K562 (cell line): ENCODE results near the gene SLC25A1. TPM values are rescaled to one million over a fixed set of nuclear protein-coding genes. Genes with fewer than 3 reads are reported as not detected.

Experiments used
- ARID2 ChIP-seq: fragments of 450-650 bp; IDR thresholded peaks from 2 replicates; pipeline ENCODE4 v1.6.1; 2017; ENCODE audit warnings: antibody characterized with exemption, mild to moderate bottlenecking
- ARNT ChIP-seq, 2 experiments: fragments of 450-650 bp; IDR thresholded peaks; 2 replicates each; pipeline ENCODE4 v1.6.1; 2016; ENCODE audit warnings: mild to moderate bottlenecking in 1 of 2
- DPF2 ChIP-seq: fragments of 450-650 bp; IDR thresholded peaks from 2 replicates; pipeline ENCODE4 v1.6.1; 2016
- ELF1 ChIP-seq: fragments of 200-800 bp; sonication (Bioruptor generic); IDR thresholded peaks from 2 replicates; pipeline ENCODE4 v1.6.1; 2016; ENCODE audit warnings: missing genetic modification characterization, missing compliant biosample characterization
- GABPA ChIP-seq: fragments of 200-800 bp; sonication (Bioruptor generic); conservative IDR thresholded peaks from 2 replicates; pipeline ENCODE4 v1.6.1; 2016; ENCODE audit warnings: low read depth, missing genetic modification characterization, missing compliant biosample characterization
- GTF2A2 ChIP-seq: IDR thresholded peaks from 2 replicates; pipeline ENCODE4 v1.6.1; 2016; ENCODE audit warnings: mild to moderate bottlenecking, missing genetic modification characterization, missing compliant biosample characterization
- MAFK ChIP-seq: IDR thresholded peaks from 2 replicates; pipeline ENCODE4 v1.6.1; 2011; ENCODE audit warnings: low read length, improper control_type of control experiment
- MED1 ChIP-seq: sonication (generic); formaldehyde crosslinking; IDR thresholded peaks from 2 replicates; pipeline ENCODE4 v1.8.1; 2023; ENCODE audit warnings: missing genetic modification reagents, borderline replicate concordance
- MYC ChIP-seq, 2 experiments: fragments of 250-450 bp in 1 of 2; sonication (Bioruptor Pico) in 1 of 2; IDR thresholded peaks; 2 replicates each; pipeline versions ENCODE4 v1.5.1 to v1.6.1; 2012 to 2021; ENCODE audit warnings: low read depth in 2 of 2, borderline replicate concordance in 1 of 2, improper control_type of control experiment in 1 of 2, low read length in 1 of 2, mild to moderate bottlenecking in 1 of 2, moderate library complexity in 1 of 2
- NCOR1 ChIP-seq: fragments of 450-650 bp; IDR thresholded peaks from 2 replicates; pipeline ENCODE4 v1.6.1; 2016; ENCODE audit warnings: mild to moderate bottlenecking, moderate library complexity
- XRCC3 ChIP-seq: fragments of 450-650 bp; IDR thresholded peaks from 2 replicates; pipeline ENCODE4 v1.6.1; 2017; ENCODE audit warnings: mild to moderate bottlenecking, moderate library complexity
- ZNF197 ChIP-seq: fragments of 200-800 bp; sonication (Bioruptor generic); IDR thresholded peaks from 2 replicates; pipeline ENCODE4 v1.6.1; 2016; ENCODE audit warnings: low read depth, missing genetic modification characterization, missing compliant biosample characterization
- ZNF239 ChIP-seq: fragments of 250-450 bp; sonication (Bioruptor Pico); IDR thresholded peaks from 2 replicates; pipeline ENCODE4 v1.4.0; 2020; ENCODE audit warnings: mild to moderate bottlenecking
- ZSCAN32 ChIP-seq: fragments of 450-650 bp; formaldehyde crosslinking; IDR thresholded peaks from 2 replicates; pipeline ENCODE4 v1.4.0; 2020; ENCODE audit warnings: mild to moderate bottlenecking, moderate library complexity
- polyA plus RNA-seq, 8 experiments: library from polyadenylated mRNA; depleted of rRNA in 4 of 8; stranded (reverse) in 5 of 8; unstranded in 3 of 8; fragments of >200 nt; fragmentation: Nextera tagmentation in 2 of 8; fragmentation: Illumina TruSeq in 1 of 8; extraction: Ambion mirVana in 2 of 8; extraction: Trizol in 1 of 8; gene quantifications; 2 replicates each; pipeline versions ENCODE4 v1.2.1 to v1.2.3, GENCODE V29; 2011 to 2014; ENCODE audit warnings: inconsistent platforms in 1 of 8, missing spikeins in 1 of 8
- total RNA-seq, 7 experiments: library from RNA; depleted of rRNA in 6 of 7; stranded (reverse); fragments of >200 nt in 6 of 7; fragmentation: Illumina TruSeq in 2 of 7; extraction: Trizol in 2 of 7; gene quantifications; 2 replicates each; pipeline versions ENCODE4 v1.2.1 to v1.2.3, GENCODE V29; 2011 to 2021; ENCODE audit warnings: low replicate concordance in 1 of 7
- TF ChIP-seq, protein P1 (sequence below): fragments of 450-650 bp; IDR thresholded peaks from 2 replicates; pipeline ENCODE4 v1.6.1; 2014; ENCODE audit warnings: low read depth, mild to moderate bottlenecking, moderate library complexity, borderline replicate concordance
- TF ChIP-seq, protein P2 (sequence below), 3 experiments: fragments of 200-800 bp in 1 of 3; sonication (Bioruptor generic) in 1 of 3; sonication (generic) in 1 of 3; formaldehyde crosslinking in 1 of 3; IDR thresholded peaks; 2 replicates each; pipeline versions ENCODE4 v1.6.1 to v1.8.0; 2016 to 2022; ENCODE audit warnings: mild to moderate bottlenecking in 2 of 3, missing compliant biosample characterization in 2 of 3, missing genetic modification characterization in 2 of 3, missing genetic modification reagents in 1 of 3
- TF ChIP-seq, protein P3 (sequence below): fragments of 250-450 bp; sonication (Bioruptor Pico); IDR thresholded peaks from 2 replicates; pipeline ENCODE4 v1.8.0; 2021; ENCODE audit warnings: moderate library complexity, mild to moderate bottlenecking, inconsistent platforms
- TF ChIP-seq, protein P4 (sequence below), 2 experiments: fragments of 450-650 bp; IDR thresholded peaks; 2 replicates each; pipeline ENCODE4 v1.6.1; 2016
- TF ChIP-seq, protein P5 (sequence below): fragments of 450-650 bp; formaldehyde crosslinking; conservative IDR thresholded peaks from 2 replicates; pipeline ENCODE4 v1.4.0; 2022; ENCODE audit warnings: mild to moderate bottlenecking, missing genetic modification characterization

Gene SLC25A1
- total and polyA plus RNA-seq, 9 of the 15 experiments (the other 6 are each of a cell fraction or from before 2014, with no cell fraction given): 11.0 to 408 (median 110) TPM

DNA sequence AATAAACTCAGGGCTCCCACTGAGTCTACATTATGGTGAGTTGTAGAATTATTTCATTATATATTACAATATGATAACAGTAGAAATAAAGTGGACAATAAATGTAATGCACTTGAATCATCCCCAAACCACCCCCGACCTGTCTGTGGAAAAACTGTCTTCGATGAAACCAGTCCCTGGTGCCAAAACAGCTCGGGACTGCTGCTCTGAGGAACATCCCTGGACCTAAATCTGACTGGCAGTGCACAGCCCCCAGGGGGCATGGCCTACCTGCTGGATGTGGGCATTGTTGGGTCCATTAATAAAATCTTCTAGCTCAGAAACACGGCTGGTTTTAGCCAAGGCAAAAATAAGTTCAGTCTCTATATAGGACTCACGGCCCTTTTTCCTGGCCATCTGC lies 29.3 kb upstream of the SLC25A1 start (continued):
- TF ChIP-seq, protein P1, sequence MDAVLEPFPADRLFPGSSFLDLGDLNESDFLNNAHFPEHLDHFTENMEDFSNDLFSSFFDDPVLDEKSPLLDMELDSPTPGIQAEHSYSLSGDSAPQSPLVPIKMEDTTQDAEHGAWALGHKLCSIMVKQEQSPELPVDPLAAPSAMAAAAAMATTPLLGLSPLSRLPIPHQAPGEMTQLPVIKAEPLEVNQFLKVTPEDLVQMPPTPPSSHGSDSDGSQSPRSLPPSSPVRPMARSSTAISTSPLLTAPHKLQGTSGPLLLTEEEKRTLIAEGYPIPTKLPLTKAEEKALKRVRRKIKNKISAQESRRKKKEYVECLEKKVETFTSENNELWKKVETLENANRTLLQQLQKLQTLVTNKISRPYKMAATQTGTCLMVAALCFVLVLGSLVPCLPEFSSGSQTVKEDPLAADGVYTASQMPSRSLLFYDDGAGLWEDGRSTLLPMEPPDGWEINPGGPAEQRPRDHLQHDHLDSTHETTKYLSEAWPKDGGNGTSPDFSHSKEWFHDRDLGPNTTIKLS: no peak
- no peak for TF ChIP-seq DPF2
- TF ChIP-seq MED1 (CRISPR knock-in tag): no peak
- TF ChIP-seq ARNT (IDR thresholded peaks at IDR 0.05): no peak
- TF ChIP-seq, protein P2, sequence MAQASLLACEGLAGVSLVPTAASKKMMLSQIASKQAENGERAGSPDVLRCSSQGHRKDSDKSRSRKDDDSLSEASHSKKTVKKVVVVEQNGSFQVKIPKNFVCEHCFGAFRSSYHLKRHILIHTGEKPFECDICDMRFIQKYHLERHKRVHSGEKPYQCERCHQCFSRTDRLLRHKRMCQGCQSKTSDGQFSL (CRISPR knock-in tag; IDR thresholded peaks at IDR 0.05): no peak
- TF ChIP-seq, protein P2 (tag; IDR thresholded peaks at IDR 0.05): peak in 1 of 2 experiments; percentile 53; a peak in 1 of 4 replicates
- no peak for TF ChIP-seq NCOR1
- no peak for TF ChIP-seq ZNF239
- no peak for TF ChIP-seq GTF2A2 (tag)
- no peak for TF ChIP-seq ARID2
- TF ChIP-seq ELF1: no peak
- TF ChIP-seq GABPA (tag): no peak
- TF ChIP-seq, protein P3, sequence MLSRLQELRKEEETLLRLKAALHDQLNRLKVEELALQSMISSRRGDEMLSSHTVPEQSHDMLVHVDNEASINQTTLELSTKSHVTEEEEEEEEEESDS (CRISPR knock-in tag): no peak
- TF ChIP-seq ZNF197 (CRISPR knock-in tag): no peak
- TF ChIP-seq MYC (IDR thresholded peaks at IDR 0.05; ENCODE audit: low read depth, low read length): no peak
- 0 out of 2 replicates have a peak, but pooled peaks have one; percentile 76 for TF ChIP-seq MYC (CRISPR knock-in tag; IDR thresholded peaks at IDR 0.05; ENCODE audit: borderline replicate concordance, low read depth)
- TF ChIP-seq XRCC3: no peak
- no peak for TF ChIP-seq ZSCAN32 (CRISPR knock-in tag)
- TF ChIP-seq, protein P4, sequence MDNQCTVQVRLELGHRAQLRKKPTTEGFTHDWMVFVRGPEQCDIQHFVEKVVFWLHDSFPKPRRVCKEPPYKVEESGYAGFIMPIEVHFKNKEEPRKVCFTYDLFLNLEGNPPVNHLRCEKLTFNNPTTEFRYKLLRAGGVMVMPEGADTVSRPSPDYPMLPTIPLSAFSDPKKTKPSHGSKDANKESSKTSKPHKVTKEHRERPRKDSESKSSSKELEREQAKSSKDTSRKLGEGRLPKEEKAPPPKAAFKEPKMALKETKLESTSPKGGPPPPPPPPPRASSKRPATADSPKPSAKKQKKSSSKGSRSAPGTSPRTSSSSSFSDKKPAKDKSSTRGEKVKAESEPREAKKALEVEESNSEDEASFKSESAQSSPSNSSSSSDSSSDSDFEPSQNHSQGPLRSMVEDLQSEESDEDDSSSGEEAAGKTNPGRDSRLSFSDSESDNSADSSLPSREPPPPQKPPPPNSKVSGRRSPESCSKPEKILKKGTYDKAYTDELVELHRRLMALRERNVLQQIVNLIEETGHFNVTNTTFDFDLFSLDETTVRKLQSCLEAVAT (IDR thresholded peaks at IDR 0.05): no peak
- TF ChIP-seq, protein P5, sequence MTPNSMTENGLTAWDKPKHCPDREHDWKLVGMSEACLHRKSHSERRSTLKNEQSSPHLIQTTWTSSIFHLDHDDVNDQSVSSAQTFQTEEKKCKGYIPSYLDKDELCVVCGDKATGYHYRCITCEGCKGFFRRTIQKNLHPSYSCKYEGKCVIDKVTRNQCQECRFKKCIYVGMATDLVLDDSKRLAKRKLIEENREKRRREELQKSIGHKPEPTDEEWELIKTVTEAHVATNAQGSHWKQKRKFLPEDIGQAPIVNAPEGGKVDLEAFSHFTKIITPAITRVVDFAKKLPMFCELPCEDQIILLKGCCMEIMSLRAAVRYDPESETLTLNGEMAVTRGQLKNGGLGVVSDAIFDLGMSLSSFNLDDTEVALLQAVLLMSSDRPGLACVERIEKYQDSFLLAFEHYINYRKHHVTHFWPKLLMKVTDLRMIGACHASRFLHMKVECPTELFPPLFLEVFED (CRISPR knock-in tag): no peak
- no peak for TF ChIP-seq MAFK
